Measurements from ENCODE around the gene EMC8. TPM values are rescaled to one million over a fixed set of nuclear protein-coding genes. Genes with fewer than 3 reads are reported as not detected.

EMC8 gene
- total RNA-seq, 1 donor from 2014 or later = 41.8 TPM

DNA sequence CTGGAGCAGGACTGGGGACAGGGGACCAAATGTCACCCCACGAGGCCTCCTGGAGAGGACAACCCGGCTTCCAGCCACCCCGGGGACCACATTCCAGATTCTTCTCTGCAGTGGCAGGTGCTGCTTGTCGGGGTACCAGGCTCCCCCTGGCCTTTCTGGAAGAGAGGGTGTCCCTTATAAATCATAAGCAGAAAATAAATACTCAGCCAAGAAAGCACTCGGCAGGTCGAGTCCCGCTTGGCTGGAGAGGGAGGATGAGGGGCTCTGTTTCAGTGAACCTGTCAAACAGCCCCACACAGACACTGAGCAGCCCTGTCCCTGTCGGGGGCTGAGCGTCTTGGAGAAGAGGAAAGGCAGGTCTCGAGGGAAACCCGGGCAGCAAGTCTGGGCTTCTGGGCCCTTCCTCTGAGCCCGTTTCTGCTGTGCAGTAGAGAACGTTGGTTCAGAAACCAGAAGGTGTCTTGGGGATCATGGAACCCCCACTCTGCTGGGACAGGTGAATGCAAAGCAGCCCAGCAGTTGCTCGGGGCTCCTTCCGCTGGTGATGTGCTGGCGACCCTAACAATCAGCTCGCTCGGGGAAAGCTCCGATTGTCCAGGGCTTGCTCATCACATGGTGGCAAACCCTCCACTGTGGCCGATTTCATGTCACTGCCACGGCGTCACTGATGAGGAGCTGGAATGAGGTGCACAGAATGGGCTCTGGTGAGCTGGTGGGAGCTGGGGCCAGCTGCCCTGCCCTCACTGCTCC, 36.8 kb upstream of the EMC8 start:
- intact Hi-C loops (cut with micrococcal nuclease) = loop anchor here (5.0 kb wide), 1 partner anchor 964 kb away; no protein-coding TSS in a partner anchor

GRCh38 chr16:85835227-85835751, 35.9 kb upstream of the EMC8 start:
- intact Hi-C loops (cut with micrococcal nuclease) = loop anchor here (5.0 kb wide), 1 partner anchor 963 kb away; no protein-coding TSS in a partner anchor

GRCh38 chr16:85834741-85835140, 35.4 kb upstream of the EMC8 start:
- intact Hi-C loops (cut with micrococcal nuclease) = loop anchor here (5.0 kb wide), 1 partner anchor 962 kb away; no protein-coding TSS in a partner anchor

- intact Hi-C loops (cut with micrococcal nuclease) = no loop called here
Measured at GRCh38 chr16:85833219-85833920, 34.0 kb upstream of the EMC8 start.

DNA sequence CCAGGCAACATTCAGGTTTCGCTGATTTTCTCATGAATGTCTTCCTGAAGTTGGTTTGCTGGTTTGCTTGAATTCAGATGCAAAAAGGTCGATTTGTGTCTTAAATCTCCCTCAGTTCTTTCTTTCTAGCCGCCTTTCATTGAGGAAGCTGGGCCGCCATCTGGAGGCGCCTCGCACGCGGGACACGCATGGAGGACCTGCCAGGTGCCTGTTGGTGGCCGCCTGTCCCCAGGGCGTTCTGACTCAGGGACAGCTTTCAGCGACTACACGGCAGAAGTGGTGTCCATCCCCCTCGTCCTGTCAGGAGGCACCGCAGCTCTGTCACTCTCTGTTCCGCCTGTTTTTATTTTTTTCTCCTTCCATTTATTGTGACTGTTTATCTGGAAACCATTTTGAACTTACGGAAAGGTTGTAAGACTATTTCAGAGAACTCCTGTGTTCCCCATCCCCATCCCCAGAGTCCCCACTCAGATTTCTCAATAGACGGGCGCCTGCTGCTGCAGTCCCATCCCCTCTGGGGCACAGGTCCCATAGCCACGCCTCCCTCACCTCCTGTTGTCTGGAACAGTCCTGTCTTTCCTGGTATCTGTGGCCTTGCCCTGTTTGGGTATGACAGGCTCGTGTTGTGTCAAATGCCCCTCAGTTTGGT, 33.4 kb upstream of the EMC8 start:
- intact Hi-C loops (cut with micrococcal nuclease) = no loop called here

DNA sequence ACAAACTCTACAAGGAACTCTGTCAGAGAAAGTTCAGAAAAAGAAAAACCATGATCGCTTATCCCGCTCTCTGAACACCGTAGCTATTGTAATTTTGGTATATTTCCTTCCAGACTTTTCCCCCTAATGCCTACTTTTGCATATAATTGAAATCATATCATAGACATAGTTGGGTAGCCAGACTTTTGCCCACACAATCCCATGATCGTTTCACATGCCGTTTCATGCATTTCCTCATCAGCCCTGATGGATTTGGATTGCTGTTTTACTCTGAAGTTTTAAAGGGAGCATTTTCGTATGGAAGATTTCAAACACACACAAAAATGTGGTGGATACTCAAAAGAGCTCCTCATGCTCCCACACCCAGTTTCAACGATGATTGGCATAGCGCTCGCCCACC, 31.5 kb upstream of the EMC8 start:
- intact Hi-C loops (cut with micrococcal nuclease) = no loop called here

DNA sequence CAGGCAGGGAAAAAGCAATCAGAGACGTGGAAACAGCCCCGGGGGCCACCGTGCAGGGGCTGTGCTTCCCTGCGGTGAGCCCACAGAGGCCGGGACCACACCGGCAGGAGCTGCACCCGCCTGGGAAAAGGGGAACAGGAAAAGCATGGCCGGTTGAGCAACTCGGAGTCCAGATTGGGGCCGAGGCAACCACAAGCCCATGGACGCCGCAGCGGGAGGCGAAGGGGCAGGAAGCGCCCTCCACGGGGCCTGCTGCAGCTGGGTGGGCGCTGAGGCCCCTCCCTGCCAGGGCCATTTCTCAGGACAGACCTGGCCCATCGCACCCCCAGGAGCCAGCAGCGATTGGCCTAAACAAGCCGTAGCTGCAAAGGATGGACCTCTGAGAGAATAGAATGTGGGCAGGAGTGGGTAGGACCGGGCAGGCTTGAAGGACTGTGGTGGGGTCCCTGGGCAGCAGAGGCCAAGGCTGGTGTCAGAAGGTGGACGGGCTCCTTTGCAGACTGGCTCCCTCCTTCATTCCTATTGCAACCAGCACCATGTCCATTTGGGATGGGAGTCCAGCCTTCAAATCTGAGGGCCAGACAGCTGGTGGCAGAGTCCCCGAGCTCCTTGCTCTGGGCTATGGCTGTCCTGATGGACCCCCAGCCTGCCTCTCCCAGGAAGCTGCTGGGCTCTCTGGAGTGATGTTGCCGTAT, 30.6 kb upstream of the EMC8 start:
- intact Hi-C loops (cut with micrococcal nuclease) = no loop called here

GRCh38 chr16:85829171-85829719, 29.9 kb upstream of the EMC8 start:
- intact Hi-C loops (cut with micrococcal nuclease) = no loop called here

DNA sequence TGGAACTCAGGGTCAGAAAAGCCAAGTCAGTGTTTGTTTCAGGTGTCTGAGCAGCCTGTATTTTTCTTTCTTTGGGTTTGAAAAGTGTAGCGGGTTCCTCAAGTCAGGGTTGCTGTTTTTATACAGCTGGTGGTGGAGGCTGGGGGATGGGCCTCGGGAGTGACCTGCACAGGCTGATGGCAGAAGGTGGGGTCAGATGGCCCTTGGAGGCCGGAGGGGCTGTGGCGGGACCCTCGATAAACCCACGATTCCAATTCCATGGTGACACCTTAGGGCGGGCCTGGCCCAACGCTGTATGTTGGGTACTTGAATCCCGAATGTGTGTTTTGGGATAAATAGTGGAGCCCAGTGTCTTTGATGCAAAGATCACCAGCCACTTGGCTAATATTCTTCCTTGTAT, 28.8 kb upstream of the EMC8 start:
- intact Hi-C loops (cut with micrococcal nuclease) = no loop called here

GRCh38 chr16:85826686-85827247, 27.4 kb upstream of the EMC8 start:
- intact Hi-C loops (cut with micrococcal nuclease) = no loop called here

- intact Hi-C loops (cut with micrococcal nuclease) = no loop called here
Measured at GRCh38 chr16:85825326-85825725, 26.0 kb upstream of the EMC8 start.

GRCh38 chr16:85824161-85825135, 25.1 kb upstream of the EMC8 start:
- intact Hi-C loops (cut with micrococcal nuclease) = no loop called here

- intact Hi-C loops (cut with micrococcal nuclease) = no loop called here
Measured at GRCh38 chr16:85823328-85823920, 24.1 kb upstream of the EMC8 start.

DNA sequence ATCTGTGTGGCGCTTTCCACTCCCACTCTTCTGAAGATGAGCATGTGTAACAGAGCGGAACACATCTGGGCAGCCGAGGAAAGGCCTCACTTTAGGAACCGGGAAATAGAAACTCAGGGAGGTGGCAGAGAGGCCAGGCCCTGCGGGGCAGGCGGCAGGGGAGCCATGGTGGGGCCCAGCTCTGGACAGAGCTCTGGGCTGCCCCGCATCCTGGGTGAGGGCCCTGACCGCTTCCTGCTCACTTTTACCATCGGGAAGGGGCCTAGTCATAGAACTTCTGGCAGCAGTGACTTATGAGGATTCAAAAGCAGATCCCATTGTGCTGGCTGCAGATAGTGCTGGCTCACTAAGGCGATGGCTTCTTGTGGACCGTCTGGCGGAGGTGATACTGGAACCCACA, 22.8 kb upstream of the EMC8 start:
- intact Hi-C loops (cut with micrococcal nuclease) = no loop called here

GRCh38 chr16:85821390-85822135, 22.2 kb upstream of the EMC8 start:
- intact Hi-C loops (cut with micrococcal nuclease) = loop anchor here (1.0 to 2.0 kb wide), 6 partner anchors 67 to 699 kb away; no protein-coding TSS in a partner anchor

DNA sequence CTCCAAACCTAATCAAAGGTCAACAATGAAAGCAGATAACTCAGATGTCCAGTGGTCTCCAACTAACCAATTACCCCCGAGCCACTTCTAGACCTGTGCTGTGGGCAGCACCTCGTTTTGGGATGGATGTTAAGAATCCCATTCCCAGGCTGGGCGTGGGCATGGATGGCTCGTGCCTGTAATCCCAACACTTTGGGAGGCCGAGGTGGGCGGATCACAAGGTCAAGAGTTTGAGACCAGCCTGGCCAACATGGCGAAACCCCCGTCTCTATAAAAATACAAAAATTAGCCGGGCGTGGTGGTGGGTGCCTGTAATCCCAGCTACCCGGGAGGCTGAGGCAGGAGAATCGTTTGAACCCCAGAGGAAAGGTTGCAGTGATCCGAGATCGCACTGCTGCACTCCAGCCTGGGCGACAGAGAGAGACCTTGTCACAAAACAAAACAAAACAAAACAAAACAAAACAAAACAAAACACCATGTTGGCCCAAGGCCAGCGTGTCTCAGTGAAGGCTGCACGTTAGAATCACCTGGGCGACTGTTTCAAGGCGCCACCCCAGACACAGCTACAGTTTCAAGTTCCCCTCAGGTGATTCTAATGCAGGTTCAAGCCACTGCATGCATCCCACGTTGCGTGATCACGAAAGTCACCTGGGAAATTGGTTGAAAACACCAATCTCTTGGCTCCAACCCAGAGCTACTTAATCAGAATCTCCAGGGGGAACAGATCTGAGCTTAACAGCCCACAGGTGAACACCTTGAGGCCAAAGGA, 21.4 kb upstream of the EMC8 start:
- intact Hi-C loops (cut with micrococcal nuclease) = loop anchor here (1.0 to 2.0 kb wide), 6 partner anchors 68 to 700 kb away; no protein-coding TSS in a partner anchor

- intact Hi-C loops (cut with micrococcal nuclease) = loop anchor here (1.0 to 2.0 kb wide), 3 partner anchors 20 to 83 kb away; partner anchors contain the start of genes COX4I1 and EMC8
Measured at GRCh38 chr16:85819771-85820170, 20.4 kb upstream of the EMC8 start.
